GM12874 (cell line): Measurements from ENCODE around the gene TOR4A.

Experiments
- TF ChIP-seq, protein P1 (sequence below): IDR thresholded peaks from 2 replicates; pipeline ENCODE4 v1.5.1; 2011; ENCODE audit warnings: low read depth, mild to moderate bottlenecking, control low read depth, low read length, moderate library complexity; ENCODE audit not compliant: insufficient read depth

The TOR4A gene

DNA sequence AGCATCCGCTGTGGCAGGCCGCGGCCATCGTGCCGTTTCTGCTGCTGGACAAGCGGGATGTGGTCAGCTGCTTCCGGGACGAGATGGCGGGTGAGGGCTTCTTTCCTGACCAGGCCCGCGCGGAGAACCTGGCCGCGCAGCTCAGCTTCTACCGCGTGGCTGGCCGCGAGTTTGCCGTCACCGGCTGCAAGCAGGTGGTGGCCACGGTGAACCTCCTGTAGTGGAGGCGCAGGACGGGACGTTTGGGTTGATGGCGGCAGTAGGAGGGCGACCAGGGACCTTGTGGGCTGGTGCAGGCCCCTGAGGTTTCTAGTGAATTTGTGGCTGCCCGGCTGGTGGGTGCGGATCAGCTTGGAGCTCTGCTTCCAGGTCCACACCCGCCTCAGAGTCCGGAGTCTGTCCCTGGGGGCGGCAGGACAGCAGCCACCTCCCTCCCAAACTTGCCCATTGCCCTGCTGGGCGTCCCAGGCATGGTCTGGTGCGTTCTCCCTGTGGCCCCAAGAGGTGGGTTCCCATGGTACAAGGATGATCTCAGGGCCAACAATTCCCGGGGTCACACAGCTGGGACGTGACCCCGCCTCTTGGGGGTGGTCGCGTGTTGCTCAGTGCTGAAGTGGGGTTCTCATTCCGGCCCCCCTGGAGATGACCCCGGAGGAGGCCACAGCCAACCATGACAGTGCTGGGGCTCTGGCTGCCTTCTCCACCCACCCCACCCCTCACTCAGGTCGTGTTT, 2.4 kb downstream of the TOR4A start:
- TF ChIP-seq, protein P1, sequence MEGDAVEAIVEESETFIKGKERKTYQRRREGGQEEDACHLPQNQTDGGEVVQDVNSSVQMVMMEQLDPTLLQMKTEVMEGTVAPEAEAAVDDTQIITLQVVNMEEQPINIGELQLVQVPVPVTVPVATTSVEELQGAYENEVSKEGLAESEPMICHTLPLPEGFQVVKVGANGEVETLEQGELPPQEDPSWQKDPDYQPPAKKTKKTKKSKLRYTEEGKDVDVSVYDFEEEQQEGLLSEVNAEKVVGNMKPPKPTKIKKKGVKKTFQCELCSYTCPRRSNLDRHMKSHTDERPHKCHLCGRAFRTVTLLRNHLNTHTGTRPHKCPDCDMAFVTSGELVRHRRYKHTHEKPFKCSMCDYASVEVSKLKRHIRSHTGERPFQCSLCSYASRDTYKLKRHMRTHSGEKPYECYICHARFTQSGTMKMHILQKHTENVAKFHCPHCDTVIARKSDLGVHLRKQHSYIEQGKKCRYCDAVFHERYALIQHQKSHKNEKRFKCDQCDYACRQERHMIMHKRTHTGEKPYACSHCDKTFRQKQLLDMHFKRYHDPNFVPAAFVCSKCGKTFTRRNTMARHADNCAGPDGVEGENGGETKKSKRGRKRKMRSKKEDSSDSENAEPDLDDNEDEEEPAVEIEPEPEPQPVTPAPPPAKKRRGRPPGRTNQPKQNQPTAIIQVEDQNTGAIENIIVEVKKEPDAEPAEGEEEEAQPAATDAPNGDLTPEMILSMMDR = no peak

DNA sequence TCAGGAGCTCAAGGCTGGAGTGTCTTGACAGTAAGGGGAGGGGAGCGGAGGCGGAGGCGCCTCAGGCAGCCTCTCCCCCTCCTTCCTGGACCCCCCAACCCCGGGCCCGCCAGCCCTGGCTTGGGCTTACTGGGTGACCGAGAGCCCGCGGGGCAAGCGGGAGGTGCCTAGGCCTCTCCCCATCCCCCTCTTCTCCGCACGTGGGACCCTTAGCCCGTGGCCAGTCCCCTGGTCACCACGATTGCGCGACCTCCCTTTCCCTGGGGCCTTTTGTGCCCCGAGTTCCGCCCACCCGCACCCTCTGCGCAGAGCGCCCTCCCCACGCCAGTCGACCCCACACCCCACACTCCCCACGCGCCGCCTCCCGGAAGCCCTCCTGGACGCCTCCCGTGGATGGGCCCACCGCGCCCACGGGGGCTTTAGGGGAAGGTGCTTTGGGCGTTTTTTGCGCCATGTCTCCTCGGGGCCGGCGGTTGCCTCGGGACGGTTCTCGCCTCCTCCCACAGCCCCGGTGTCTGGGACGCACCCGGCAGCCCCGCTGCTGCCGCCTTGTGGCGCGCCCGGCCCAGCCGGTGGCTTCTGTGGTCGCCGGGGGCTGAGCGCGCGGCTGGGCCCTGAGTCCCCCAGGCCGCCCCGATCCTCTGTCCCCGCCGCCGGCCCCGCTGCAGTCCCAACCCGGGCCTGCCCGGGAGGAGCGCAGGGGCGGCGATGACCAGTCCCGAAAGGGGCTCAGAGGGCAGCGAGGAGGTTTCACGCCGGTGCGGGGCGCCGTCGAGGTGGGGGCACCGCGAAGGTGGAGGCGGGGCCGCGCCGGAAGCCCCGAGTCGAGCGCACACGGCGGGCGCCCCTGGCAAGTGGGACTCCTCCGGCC, 3.2 kb downstream of the TOR4A start:
- TF ChIP-seq, protein P1 = no peak

DNA sequence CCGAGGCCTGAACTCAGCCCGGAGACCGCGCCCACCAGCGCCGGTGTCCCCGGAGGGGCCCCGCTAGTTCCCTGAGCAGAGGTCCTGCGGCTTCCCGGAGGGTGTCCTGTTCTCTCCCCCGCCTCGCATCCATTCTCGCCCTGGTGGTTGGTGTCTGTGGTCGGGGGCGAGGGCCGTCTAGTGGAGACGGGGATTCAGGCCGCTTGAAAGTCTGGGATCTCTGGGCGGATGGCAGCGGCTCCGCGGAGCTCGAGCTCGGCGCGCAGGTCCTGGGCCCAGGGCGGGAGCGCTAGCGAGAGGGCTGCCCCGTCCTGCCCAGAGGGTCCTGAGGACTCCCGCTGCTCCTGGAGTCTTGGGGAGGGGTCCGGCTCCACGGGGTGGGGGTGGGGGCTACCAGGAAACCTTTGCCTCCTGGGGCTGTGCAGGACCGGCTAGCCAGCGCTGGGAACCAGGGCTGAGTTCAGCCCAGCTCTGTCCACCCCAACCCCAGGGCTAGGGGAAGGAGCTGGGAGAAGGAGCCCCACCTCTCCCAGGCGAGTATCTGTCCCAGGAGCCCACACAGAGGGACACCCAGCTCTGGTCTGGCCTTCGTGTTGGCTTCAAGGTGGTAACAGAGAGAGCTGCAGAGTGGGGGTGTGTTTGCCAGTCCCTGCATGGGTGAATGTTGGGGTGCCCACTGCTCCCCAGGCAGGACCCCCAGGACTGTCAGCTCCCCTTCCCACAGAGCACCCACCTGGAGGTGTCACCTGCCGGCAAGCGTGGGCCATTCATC, 4.0 kb downstream of the TOR4A start:
- TF ChIP-seq, protein P1 = no peak

DNA sequence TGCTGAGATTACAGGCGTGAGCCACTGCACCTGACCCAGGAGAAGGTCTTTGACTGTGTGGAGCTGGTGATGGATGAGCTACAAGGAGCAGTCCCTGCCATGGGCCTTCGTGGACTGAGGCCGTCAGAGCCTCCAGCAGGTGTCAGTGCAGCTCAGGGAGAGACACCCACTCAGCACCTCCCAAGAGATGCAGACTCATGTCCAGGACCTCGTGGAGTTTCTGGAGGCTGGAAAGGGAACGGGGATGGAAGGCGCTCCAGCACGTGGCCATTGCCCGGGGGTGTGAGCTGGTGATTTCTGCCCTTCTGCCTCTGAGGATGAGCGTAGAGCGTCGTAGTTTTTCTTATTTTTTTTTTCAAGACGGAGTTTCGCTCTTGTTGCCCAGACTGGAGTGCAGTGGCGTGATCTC, 9.5 kb downstream of the TOR4A start:
- TF ChIP-seq, protein P1 = peak; percentile 55

DNA sequence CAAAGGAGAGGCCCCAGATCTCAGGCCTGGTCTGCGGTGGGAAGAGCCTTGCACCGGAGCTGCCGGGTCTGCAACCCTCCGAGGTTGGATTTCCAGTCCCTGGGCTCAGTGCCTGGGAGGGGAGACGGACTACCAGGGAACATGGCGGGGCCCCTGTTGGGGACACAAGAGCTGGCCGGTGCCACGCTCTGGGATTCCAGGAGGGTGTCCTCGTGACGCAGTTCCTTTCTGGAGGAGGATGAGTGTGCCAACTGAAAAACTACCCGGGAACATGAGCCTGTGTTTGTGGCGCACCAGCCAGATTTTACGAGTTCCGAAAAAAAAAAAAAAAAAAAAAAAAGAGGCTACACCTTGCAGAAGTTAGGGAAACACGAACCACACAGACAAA, 15.6 kb downstream of the TOR4A start:
- TF ChIP-seq, protein P1 = no peak

DNA sequence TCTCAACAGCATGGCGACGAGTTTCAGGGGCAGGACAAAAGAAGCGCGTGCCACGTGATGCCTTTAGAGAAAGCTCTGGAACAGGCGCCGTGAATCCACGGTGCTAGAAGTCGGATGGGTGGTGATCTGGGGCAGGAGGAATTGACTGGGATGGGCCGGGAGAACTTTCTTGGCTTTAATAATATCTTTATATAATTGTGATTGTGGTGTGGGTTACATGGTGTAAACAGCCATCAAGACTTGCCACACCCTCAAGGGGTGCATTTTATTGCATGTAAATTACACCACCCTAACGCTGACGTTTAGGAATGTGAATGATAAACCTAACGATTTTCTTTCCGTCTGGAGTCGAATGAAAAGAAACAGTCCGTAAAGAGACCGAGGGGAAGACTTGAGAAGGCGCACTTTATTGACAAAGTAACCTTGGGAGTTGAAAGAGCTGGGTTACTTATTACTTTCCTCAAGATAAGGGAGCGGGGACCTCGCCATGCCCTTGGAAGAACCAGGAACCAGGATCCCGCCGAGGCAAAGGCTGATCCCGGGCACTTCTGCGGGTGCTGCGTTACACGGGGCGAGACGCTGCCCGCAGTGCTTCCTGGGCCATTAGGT, 16.1 kb downstream of the TOR4A start:
- TF ChIP-seq, protein P1 = no peak

DNA sequence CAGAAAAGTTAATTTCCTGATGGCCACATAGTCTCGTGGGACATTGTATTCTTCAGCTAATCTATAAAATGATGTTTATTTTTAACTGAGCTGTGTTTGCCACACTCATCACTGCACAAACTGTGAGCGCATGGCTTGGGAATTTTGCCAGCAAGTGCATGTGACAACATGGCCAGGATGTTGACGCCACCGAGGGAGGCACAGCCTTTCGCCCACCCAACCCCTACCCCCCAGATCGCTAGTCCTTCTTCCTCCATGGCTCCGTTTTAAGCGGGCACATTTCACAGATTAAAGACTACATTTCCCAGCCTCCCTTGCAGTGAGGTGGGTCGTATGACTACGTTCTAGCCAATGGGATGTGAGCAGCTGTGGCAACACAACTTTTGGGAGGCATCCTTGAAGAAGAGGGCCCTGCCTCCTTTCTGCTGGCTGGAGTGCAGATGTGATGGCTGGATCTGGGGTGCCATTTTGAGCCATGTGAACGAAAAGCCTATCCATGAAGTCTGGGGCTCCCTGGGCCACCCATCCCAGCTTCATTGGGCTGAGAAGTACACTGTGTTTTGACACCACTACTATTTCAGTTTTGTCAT, 16.7 kb downstream of the TOR4A start:
- TF ChIP-seq, protein P1 = no peak
